ENCODE results near the gene PARVB. TPM values are rescaled to one million over a fixed set of nuclear protein-coding genes. Genes with fewer than 3 reads are reported as not detected.

The PARVB gene
- total and polyA plus RNA-seq, 9 donors, result 12.3 to 62.9 (median 39.1) TPM

DNA sequence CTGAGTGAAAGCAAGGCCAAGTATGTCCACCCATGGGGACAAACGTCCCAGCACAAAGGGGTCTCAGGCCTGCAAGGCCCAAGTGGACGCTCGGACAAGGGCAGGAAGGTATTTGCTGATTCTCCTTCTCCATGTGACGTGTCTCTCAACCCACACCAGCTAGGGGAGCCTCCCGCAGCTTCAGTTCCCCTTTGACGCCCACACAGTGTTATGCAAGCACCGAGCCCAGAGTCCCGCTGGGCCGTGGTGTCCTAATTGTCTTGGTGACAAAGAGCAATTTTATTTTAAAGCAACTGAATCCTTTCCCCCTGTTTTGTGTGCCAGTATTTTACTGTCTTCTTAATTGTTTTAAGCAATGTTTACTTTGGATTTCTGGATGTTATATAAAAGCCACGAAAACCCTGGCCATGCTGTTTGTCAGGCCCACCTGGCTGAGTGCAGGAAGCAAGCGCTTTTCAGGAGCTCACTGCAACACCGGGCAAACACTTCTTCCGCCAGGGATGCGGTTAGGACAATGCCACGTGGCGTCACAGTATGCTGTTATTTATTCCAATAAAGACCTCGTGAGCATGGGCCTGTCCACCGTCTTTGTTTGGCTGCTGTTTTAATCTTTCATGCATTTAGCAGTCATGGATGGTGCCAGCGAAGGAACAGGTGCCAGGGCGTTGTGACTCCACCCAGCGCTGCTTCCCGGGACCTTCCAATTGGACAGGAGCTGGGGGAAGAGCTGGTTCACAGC, 148.4 kb downstream of the PARVB start:
- WGBS, 3 donors, result 75 to 81% (median 81%) methylated on average over 22 of the region's 22 CpGs

DNA sequence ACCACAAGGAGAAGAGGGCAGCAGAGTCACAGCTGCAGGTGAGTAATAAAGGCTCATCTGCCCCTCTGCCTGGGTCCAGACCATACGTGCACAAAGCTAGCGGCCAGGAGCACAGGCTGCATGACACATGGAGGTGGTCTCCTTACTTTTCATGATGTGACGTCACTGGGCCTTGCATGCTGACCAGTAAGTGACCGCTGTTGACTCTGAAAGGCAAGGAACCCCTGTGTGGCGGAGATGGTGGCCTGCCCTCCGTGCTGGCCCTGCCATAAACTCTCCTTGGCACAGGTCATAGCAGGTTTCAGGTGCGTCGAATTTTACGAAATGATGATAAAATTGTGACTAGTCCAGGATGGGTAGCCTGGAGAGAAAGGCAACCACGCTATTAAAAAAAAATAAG, 149.1 kb downstream of the PARVB start:
- TF ChIP-seq EP300 (IDR thresholded peaks at IDR 0.05) (no peak), POLR2A (IDR thresholded peaks at IDR 0.05) (no peak)
- TF ChIP-seq, protein P1, sequence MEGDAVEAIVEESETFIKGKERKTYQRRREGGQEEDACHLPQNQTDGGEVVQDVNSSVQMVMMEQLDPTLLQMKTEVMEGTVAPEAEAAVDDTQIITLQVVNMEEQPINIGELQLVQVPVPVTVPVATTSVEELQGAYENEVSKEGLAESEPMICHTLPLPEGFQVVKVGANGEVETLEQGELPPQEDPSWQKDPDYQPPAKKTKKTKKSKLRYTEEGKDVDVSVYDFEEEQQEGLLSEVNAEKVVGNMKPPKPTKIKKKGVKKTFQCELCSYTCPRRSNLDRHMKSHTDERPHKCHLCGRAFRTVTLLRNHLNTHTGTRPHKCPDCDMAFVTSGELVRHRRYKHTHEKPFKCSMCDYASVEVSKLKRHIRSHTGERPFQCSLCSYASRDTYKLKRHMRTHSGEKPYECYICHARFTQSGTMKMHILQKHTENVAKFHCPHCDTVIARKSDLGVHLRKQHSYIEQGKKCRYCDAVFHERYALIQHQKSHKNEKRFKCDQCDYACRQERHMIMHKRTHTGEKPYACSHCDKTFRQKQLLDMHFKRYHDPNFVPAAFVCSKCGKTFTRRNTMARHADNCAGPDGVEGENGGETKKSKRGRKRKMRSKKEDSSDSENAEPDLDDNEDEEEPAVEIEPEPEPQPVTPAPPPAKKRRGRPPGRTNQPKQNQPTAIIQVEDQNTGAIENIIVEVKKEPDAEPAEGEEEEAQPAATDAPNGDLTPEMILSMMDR (IDR thresholded peaks at IDR 0.05), result no peak
- H3K27me3 ChIP-seq, result no peaks in the 10 kb centered on the region
- intact Hi-C loops (cut with DNase I), result no loop called here
- no peaks in the 10 kb centered on the region for H3K4me1 ChIP-seq (ENCODE audit: insufficient read depth)
- H3K9me3 ChIP-seq, result no peaks in the 10 kb centered on the region
- no peak for DNase-seq
- H3K36me3 ChIP-seq, result no peaks in the 10 kb centered on the region
- H3K4me3 ChIP-seq, result no peak overlapping the region
- no peak overlapping the region for H3K27ac ChIP-seq
- 89 to 90% (median 89%) methylated on average over 10 of the region's 10 CpGs for WGBS, 3 donors

More for the DNA sequence above, 148.4 kb downstream of the PARVB start:
- DNase-seq, result no peak
- H3K9me3 ChIP-seq, result no peaks in the 10 kb centered on the region
- no peaks in the 10 kb centered on the region for H3K36me3 ChIP-seq
- no peak overlapping the region for H3K4me3 ChIP-seq
- no peaks in the 10 kb centered on the region for H3K27me3 ChIP-seq
- TF ChIP-seq POLR2A (IDR thresholded peaks at IDR 0.05) (no peak), EP300 (IDR thresholded peaks at IDR 0.05) (no peak)
- TF ChIP-seq, protein P1 (IDR thresholded peaks at IDR 0.05), result no peak
- H3K4me1 ChIP-seq (ENCODE audit: insufficient read depth), result no peaks in the 10 kb centered on the region
- intact Hi-C loops (cut with DNase I), result no loop called here
- no peak overlapping the region for H3K27ac ChIP-seq

DNA sequence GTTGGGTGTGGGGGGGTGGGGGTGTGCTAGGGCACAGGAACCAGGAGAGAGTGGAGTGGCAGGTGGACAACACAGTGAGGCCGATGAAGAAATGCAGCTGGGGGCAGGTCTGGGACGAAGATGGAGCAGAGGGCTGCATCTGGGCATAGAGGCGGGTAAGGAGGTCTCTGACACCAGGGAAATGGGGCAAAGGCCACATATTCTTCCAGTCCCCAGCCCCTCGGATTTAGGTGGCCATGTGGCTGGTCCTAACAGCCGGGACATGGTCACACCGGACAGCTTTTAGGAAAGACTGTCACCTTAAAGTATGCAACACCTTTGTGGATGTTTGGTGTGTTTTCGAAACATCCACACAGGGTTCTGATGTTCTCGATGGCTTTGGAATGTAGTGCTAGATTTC, 151.6 kb downstream of the PARVB start:
- no peaks in the 10 kb centered on the region for H3K36me3 ChIP-seq
- TF ChIP-seq EP300 (IDR thresholded peaks at IDR 0.05) (no peak), POLR2A (IDR thresholded peaks at IDR 0.05) (no peak)
- TF ChIP-seq, protein P1 (IDR thresholded peaks at IDR 0.05), result no peak
- intact Hi-C loops (cut with DNase I), result no loop called here
- H3K27ac ChIP-seq, result no peak overlapping the region
- no peaks in the 10 kb centered on the region for H3K9me3 ChIP-seq
- H3K4me1 ChIP-seq (ENCODE audit: insufficient read depth), result no peaks in the 10 kb centered on the region
- WGBS, 3 donors, result 75 to 79% (median 76%) methylated on average over 8 of the region's 8 CpGs
- DNase-seq, result peak in 1 of 5 donors; percentile 13
- no peaks in the 10 kb centered on the region for H3K27me3 ChIP-seq
- H3K4me3 ChIP-seq, result no peak overlapping the region

DNA sequence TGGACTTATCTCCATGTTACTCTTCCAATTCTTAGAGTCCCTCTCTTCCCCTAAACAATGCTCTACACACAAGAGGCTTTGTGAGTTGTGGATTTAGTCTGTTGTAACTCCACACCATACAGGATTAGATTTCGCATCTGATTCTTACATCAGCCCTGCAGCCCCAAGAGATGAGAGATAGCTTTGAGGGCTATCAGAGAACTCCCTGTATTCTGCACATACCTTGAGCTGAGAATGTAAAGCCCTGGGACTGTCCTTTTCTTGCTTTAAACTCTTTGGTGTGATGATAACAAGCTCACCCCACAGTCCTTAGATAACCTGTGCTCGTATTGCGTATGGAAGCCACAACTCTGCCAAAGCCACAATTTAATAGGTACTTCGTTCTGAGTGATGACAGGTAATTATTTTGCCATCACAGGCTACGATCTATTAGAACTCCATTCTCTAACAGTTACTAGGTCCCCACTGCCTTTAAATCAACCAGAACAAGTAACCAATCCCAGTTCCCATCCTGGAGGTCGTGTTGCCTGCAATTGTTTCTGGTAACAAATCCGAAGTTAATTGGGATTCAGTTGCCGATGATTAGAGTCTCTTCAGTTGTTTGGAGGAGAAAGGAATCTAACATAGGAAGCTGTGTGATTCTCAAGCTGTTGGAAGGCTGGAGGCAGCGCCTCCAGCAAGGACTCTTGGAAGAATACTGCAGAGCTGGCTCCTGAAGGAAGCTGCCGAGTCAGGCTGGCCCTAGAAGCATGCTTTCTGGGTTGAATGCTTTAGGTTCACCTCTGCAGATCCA, 155.3 kb downstream of the PARVB start:
- H3K4me1 ChIP-seq (ENCODE audit: insufficient read depth), result no peaks in the 10 kb centered on the region
- H3K4me3 ChIP-seq, result no peak overlapping the region
- no peak overlapping the region for H3K27ac ChIP-seq
- 37 to 48% (median 45%) methylated on average over 10 of the region's 10 CpGs for WGBS, 3 donors
- intact Hi-C loops (cut with DNase I), result no loop called here
- TF ChIP-seq, protein P1 (IDR thresholded peaks at IDR 0.05), result no peak
- H3K9me3 ChIP-seq, result no peaks in the 10 kb centered on the region
- H3K27me3 ChIP-seq, result no peaks in the 10 kb centered on the region
- DNase-seq, result no peak
- H3K36me3 ChIP-seq, result no peaks in the 10 kb centered on the region
